Ectodermal cell (in vitro differentiated cells): Measurements from ENCODE around the gene SPEF2.

Source experiments
- H3K27ac ChIP-seq: 2 replicates; pipeline ENCODE4 v1.7.0; 2013; ENCODE audit warnings: mild to moderate bottlenecking, low read depth, low read length; ENCODE audit not compliant: insufficient read depth, poor library complexity, severe bottlenecking
- H3K27me3 ChIP-seq: 2 replicates; pipeline ENCODE4 v1.7.0; 2013; ENCODE audit warnings: mild to moderate bottlenecking, low read length; ENCODE audit not compliant: insufficient read depth, control insufficient read depth, poor library complexity, severe bottlenecking
- H3K36me3 ChIP-seq: one replicate; pipeline ENCODE4 v1.7.0; 2013; ENCODE audit warnings: low read length; ENCODE audit not compliant: control insufficient read depth, insufficient read depth
- H3K4me1 ChIP-seq: one replicate; pipeline ENCODE4 v1.7.0; 2013; ENCODE audit warnings: low read length; ENCODE audit not compliant: control insufficient read depth, insufficient read depth
- H3K4me3 ChIP-seq: 2 replicates; pipeline ENCODE4 v1.7.0; 2013; ENCODE audit warnings: low read depth, low read length, control low read depth; ENCODE audit not compliant: insufficient read depth
- H3K9me3 ChIP-seq: 2 replicates; pipeline ENCODE4 v1.7.0; 2013; ENCODE audit warnings: mild to moderate bottlenecking, low read length, moderate library complexity; ENCODE audit not compliant: control insufficient read depth
- WGBS, 2 experiments: methylation state at CpG; one replicate each; pipeline ENCODE4 v1.1.7; 2013; ENCODE audit warnings: missing lambda C conversion rate in 2 of 2; 5-methylcytosine and 5-hydroxymethylcytosine counted together

SPEF2 gene

GRCh38 chr5:35618304-35618636 lies 607 bp downstream of the SPEF2 start:
- WGBS, 2 experiments = 30 to 35% methylated on average over 4 of the region's 4 CpGs
- Histone ChIP-seq H3K4me3 (peak overlapping the region; percentile 81), H3K27ac (no peak overlapping the region), H3K27me3 (peaks cover 25% of the 10 kb centered on the region), H3K4me1 (no peaks in the 10 kb centered on the region), H3K9me3 (no peaks in the 10 kb centered on the region), H3K36me3 (no peaks in the 10 kb centered on the region)

- WGBS, 2 experiments = 78 to 90% methylated on average over 2 of the region's 2 CpGs
- Histone ChIP-seq H3K27me3 (peaks cover 25% of the 10 kb centered on the region), H3K4me3 (no peak overlapping the region), H3K4me1 (no peaks in the 10 kb centered on the region), H3K27ac (no peak overlapping the region), H3K36me3 (no peaks in the 10 kb centered on the region), H3K9me3 (no peaks in the 10 kb centered on the region)
These were observed 1.1 kb downstream of the SPEF2 start for GRCh38 chr5:35618781-35619180.

DNA sequence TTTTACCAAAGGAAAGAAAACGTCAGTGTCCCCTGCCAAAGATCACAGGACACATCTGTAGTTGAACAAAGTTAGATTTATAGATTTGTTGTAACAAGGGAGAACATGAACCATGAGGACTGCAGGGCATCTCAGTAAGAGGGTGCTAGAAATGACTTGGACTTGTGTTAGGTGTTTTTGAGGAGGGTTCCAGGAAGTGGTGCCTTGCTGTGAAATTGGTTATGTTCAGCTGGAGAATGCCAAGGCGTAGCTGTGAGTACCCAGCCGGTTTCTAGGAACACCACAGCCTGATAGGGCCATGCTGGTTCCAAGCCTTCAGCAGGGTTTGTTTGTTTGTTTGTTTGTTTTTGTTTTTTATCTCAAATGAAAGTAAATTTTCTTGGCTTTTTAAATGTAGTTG lies 5.3 kb downstream of the SPEF2 start:
- Histone ChIP-seq H3K4me1 (no peaks in the 10 kb centered on the region), H3K27ac (no peak overlapping the region), H3K9me3 (no peaks in the 10 kb centered on the region), H3K27me3 (peaks cover 27% of the 10 kb centered on the region), H3K4me3 (no peak overlapping the region), H3K36me3 (no peaks in the 10 kb centered on the region)
- WGBS, 2 experiments = 81 to 83% methylated on average over 3 of the region's 3 CpGs

GRCh38 chr5:35623991-35624390 lies 6.3 kb downstream of the SPEF2 start:
- no peaks in the 10 kb centered on the region for H3K9me3 ChIP-seq
- H3K36me3 ChIP-seq = no peaks in the 10 kb centered on the region
- no peak overlapping the region for H3K4me3 ChIP-seq
- H3K4me1 ChIP-seq = no peaks in the 10 kb centered on the region
- no peak overlapping the region for H3K27ac ChIP-seq
- peaks cover 17% of the 10 kb centered on the region for H3K27me3 ChIP-seq

GRCh38 chr5:35626108-35626507 lies 8.4 kb downstream of the SPEF2 start:
- Histone ChIP-seq H3K27me3 (peaks cover 9% of the 10 kb centered on the region), H3K27ac (no peak overlapping the region), H3K9me3 (no peaks in the 10 kb centered on the region), H3K4me3 (no peak overlapping the region), H3K4me1 (no peaks in the 10 kb centered on the region), H3K36me3 (no peaks in the 10 kb centered on the region)
- WGBS, 2 experiments = 97 to 100% methylated on average over 1 of the region's 1 CpG

DNA sequence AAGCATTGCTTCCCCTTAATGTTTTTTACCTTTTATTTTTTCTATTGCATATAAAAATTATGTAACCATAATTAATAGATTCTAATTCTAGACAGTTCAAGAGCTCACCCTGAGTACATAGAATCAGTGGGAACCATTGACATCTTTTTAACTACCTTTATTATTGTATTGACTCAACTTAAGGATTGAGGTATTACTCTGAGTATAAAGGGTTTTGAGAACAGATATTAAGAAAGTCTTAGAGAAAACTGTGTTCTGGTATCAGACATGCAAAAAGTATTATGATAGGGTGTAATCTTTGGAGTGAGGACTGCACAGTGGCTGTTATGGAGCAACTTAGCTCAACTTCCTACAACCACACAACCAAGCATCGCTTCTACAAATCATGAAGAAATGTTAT lies 8.9 kb downstream of the SPEF2 start:
- Histone ChIP-seq H3K36me3 (no peaks in the 10 kb centered on the region), H3K4me3 (no peak overlapping the region), H3K4me1 (no peaks in the 10 kb centered on the region), H3K9me3 (no peaks in the 10 kb centered on the region), H3K27me3 (peaks cover 6% of the 10 kb centered on the region), H3K27ac (no peak overlapping the region)
- 100% methylated on average over 1 of the region's 1 CpG for WGBS, 2 experiments

GRCh38 chr5:35634326-35634725 lies 16.7 kb downstream of the SPEF2 start:
- Histone ChIP-seq H3K27ac (no peak overlapping the region), H3K36me3 (no peaks in the 10 kb centered on the region), H3K27me3 (no peaks in the 10 kb centered on the region), H3K4me3 (no peak overlapping the region), H3K9me3 (no peaks in the 10 kb centered on the region), H3K4me1 (no peaks in the 10 kb centered on the region)

DNA sequence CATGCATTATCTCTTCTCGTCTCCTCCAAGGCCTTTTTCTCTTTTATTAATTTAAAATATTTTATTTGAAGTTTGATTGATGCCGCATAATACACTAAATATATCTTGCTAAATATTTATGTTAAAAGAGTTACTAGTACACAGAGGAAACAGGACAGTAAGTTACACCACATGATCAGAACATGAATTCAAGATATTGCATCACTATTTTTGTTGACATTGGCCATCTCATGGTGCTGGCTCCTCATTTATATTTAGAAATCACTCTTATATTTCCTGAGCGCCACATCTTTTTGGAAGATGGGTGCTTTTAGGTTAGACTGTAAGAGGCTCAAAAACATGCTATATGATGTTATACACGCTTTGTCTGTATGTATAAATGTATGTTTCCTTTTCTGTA lies 23.0 kb downstream of the SPEF2 start:
- H3K36me3 ChIP-seq = no peaks in the 10 kb centered on the region
- no peaks in the 10 kb centered on the region for H3K27me3 ChIP-seq
- H3K27ac ChIP-seq = no peak overlapping the region
- no peak overlapping the region for H3K4me3 ChIP-seq
- 93 to 96% methylated on average over 1 to 2 of the region's 4 CpGs for WGBS, 2 experiments
- H3K9me3 ChIP-seq = no peaks in the 10 kb centered on the region
- no peaks in the 10 kb centered on the region for H3K4me1 ChIP-seq

GRCh38 chr5:35644543-35644942 lies 26.9 kb downstream of the SPEF2 start:
- Histone ChIP-seq H3K4me3 (no peak overlapping the region), H3K4me1 (no peaks in the 10 kb centered on the region), H3K9me3 (no peaks in the 10 kb centered on the region), H3K27me3 (no peaks in the 10 kb centered on the region), H3K36me3 (no peaks in the 10 kb centered on the region), H3K27ac (no peak overlapping the region)
- WGBS, 2 experiments = 85 to 100% methylated on average over 2 to 3 of the region's 3 CpGs

DNA sequence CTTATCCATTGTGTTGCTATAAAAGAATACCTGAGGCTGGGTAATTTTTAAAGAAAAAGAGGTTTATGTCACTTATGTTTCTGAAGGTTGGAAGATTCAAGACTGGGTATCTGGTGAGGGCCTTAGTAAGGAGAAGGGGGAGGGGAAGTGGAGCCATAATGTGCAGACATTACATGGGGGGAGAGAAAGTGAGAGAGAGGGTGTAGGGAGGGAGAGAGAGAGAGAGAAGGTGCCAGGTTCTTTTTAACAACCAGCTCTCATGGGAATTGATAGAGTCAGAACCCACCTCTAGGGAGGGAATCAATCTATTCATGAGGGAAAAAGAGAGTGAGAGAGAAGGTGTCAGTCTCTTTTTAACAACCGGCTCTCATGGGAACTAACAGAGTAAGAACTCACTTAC lies 29.5 kb downstream of the SPEF2 start:
- WGBS, 2 experiments = 74 to 77% methylated on average over 1 of the region's 1 CpG
- Histone ChIP-seq H3K4me3 (no peak overlapping the region), H3K4me1 (no peaks in the 10 kb centered on the region), H3K27ac (no peak overlapping the region), H3K9me3 (no peaks in the 10 kb centered on the region), H3K36me3 (no peaks in the 10 kb centered on the region), H3K27me3 (no peaks in the 10 kb centered on the region)

GRCh38 chr5:35647712-35648111 lies 30.0 kb downstream of the SPEF2 start:
- Histone ChIP-seq H3K27me3 (no peaks in the 10 kb centered on the region), H3K36me3 (no peaks in the 10 kb centered on the region), H3K27ac (no peak overlapping the region), H3K9me3 (no peaks in the 10 kb centered on the region), H3K4me1 (no peaks in the 10 kb centered on the region), H3K4me3 (no peak overlapping the region)
- WGBS, 2 experiments = 100% methylated on average over 1 of the region's 1 CpG
